Astrocyte of the spinal cord (primary cell): ENCODE measurements around the gene NFIC.

ENCODE experiments used
- DNase-seq: peaks from one replicate; pipeline ENCODE4 v3.0.0; 2011; ENCODE audit warnings: low read depth, low spot score
- H3K4me3 ChIP-seq: 2 replicates; pipeline ENCODE4 v1.5.1; 2011; ENCODE audit warnings: low read depth, mild to moderate bottlenecking, low read length, moderate library complexity
- CTCF ChIP-seq: IDR thresholded peaks from 2 replicates; pipeline ENCODE4 v1.5.1; 2012; ENCODE audit warnings: low read depth, mild to moderate bottlenecking, low read length, inconsistent platforms
- in situ Hi-C: cut with HindIII; loops from 2 replicates; pipeline ENCODE4 v1.10.0; 2017; ENCODE audit warnings: low sequenced_read_pairs

Gene NFIC

GRCh38 chr19:3365836-3366752 lies at the start of gene NFIC:
Gene NFIC, plus strand, starts transcription at chr19:3366583. Its CDS starts 54 bp downstream, at chr19:3366637.
- peak within 1 kb of the TSS; percentile 79 for H3K4me3 ChIP-seq
- no peak for TF ChIP-seq CTCF
- in situ Hi-C loops: no loop called here
- DNase-seq: peak; percentile 81

- TF ChIP-seq CTCF: no peak
- in situ Hi-C loops: no loop called here
- H3K4me3 ChIP-seq: no peak overlapping the region
- no peak for DNase-seq
These were observed 49.6 kb upstream of the NFIC start for GRCh38 chr19:3316659-3317207.

- peak; percentile 46 for DNase-seq
- no peak for TF ChIP-seq CTCF
- in situ Hi-C loops: no loop called here
These were observed 46.6 kb upstream of the NFIC start for GRCh38 chr19:3319643-3320353.

GRCh38 chr19:3320354-3320670 lies 46.1 kb upstream of the NFIC start:
- no peak overlapping the region for H3K4me3 ChIP-seq
- DNase-seq: no peak
- in situ Hi-C loops: no loop called here
- TF ChIP-seq CTCF: no peak

More at GRCh38 chr19:3319643-3320353, 46.6 kb upstream of the NFIC start:
- no peak overlapping the region for H3K4me3 ChIP-seq

- TF ChIP-seq CTCF: no peak
- H3K4me3 ChIP-seq: no peak overlapping the region
- no peak for DNase-seq
- in situ Hi-C loops: no loop called here
These were observed 45.5 kb upstream of the NFIC start for GRCh38 chr19:3320853-3321252.

GRCh38 chr19:3321696-3322095 lies 44.7 kb upstream of the NFIC start:
- H3K4me3 ChIP-seq: no peak overlapping the region
- no peak for TF ChIP-seq CTCF
- in situ Hi-C loops: no loop called here
- no peak for DNase-seq
